HG02885 (cell line): ENCODE results near the gene ZNF627.
"Not testable (repeated sequence)": the region's sequence is repeated elsewhere in the genome, so short reads cannot be mapped to it uniquely, and the experiment has no call there.

Source experiments
- ATAC-seq: cut with Tn5 transposase; IDR thresholded peaks from one replicate; pipeline ENCODE4 v1.9.1; 2021; ENCODE audit warnings: mild to moderate bottlenecking; ENCODE audit not compliant: unreplicated experiment, poor library complexity

ZNF627 gene

DNA sequence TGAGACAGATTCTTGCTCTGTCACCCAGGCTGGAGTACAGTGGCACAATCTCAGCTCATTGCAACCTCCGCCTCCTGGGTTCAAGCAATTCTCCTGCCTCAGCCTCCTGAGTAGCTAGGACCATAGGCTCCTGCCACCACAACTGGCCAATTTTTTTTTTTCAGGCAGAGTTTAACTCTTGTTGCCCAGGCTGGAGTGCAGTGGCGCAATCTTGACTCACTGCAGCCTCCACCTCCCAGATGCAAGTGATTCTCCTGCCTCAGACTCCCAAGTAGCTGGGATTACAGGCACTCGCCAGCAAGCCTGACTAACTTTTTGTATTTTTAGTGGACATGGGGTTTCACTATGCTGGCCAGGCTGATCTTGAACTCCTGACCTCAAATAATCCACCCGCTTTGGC lies 23.5 kb upstream of the ZNF627 start:
- ATAC-seq: not testable (repeated sequence)

GRCh38 chr19:11574689-11575088 lies 22.6 kb upstream of the ZNF627 start:
- no peak for ATAC-seq

- no peak for ATAC-seq
Measured at GRCh38 chr19:11576227-11576626, 21.1 kb upstream of the ZNF627 start.

DNA sequence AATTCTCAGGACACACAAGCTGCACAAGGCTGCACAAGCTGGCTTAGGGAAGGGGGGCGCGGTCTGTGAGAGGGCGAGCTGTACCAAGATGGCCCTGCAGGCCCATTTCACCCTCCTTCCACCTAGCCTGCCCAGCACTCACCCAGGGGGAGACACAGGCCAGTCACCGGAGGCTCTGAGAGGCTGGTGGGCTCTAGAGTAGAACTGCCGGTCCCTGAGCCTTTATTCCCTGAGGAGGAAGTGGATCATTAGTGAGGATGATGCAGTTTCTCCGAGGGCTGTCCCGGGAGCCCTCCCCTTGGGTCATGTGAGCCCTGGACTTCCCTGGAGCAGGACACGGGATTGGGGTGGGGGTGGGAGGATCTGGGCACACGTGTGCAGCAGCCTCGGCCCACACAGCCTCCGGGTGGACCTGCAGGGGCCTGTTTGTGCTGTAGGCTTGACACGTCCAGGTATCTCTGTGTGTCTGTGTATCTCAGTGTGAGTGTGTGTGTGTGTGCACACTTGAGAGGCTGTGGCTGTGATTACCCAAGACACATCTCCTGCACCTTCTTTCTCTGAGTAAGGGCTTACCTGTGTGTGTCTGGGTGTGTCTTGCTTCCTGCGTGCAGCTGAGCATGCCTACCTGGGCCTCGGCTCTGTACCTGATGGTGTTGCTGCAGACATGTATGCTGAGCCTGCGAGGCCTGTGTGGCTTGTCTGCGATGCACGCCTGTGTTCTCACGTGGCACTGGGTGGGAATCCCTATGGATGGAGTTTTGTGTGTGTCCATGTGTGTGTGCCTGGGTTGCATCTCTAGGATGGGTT lies 19.6 kb upstream of the ZNF627 start, which contains the start of gene ACP5:
TSS of gene ACP5 (minus strand) at position 195 of the 807 bp plus-strand sequence. CDS start 328 bp downstream, outside the sequence.
- no peak for ATAC-seq

GRCh38 chr19:11578258-11579142 lies 18.8 kb upstream of the ZNF627 start:
- no peak for ATAC-seq

- no peak for ATAC-seq
Measured at GRCh38 chr19:11580116-11580515, 17.2 kb upstream of the ZNF627 start.

DNA sequence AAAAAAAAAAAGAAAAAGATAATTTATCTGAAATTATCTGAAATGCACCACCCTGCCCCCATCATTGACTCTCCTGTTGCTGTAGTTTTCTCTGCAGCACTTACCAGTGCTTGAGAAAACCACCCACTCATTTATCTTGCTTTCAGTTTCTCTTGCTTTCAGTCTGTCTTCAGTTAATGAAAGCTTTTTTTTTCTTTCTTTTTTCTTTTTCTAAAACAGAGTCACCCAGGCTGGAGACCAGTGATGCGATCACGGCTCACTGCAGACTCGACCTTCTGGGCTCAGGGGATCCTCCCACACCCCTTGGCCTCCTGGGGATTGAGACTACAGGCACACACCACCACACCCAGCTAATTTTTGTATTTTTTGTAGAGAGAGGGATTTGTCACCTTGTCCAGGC lies 15.5 kb upstream of the ZNF627 start:
- peak; percentile 73 for ATAC-seq

GRCh38 chr19:11586331-11586730 lies 11.0 kb upstream of the ZNF627 start:
- no peak for ATAC-seq

DNA sequence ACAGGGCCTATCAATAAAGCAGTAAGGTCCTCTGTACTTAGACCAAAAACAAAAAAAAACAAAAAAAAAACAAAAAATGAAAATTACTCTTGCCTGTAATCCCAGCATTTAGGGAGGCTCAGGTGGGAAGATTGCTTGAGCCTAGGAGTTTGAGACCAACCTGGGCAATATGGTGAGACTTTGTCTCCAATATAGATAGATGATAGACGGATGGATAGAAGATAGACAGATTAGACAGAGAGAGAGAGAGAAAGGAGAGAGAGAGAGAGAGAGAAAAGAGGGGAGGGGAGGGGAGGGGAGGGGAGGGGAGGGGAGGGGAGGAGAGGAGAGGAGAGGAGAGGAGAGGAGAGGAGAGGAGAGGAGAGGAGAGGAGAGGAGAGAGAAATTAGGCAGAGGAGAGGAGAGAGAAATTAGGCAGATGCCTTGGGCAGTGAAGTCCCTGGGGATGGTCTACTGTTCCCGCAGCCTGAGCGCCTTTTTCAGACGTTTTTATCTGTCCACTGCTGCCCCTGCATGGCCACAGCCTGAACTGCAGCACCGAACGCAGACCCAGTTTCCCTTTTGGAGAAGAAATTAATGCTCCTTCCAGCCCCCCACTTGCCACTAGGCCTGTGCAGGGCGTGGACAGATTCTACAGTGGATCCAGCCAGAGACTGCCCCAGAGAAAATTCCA lies 9.8 kb upstream of the ZNF627 start:
- peak; percentile 55 for ATAC-seq

GRCh38 chr19:11587975-11588631 lies 9.2 kb upstream of the ZNF627 start:
- ATAC-seq: no peak

DNA sequence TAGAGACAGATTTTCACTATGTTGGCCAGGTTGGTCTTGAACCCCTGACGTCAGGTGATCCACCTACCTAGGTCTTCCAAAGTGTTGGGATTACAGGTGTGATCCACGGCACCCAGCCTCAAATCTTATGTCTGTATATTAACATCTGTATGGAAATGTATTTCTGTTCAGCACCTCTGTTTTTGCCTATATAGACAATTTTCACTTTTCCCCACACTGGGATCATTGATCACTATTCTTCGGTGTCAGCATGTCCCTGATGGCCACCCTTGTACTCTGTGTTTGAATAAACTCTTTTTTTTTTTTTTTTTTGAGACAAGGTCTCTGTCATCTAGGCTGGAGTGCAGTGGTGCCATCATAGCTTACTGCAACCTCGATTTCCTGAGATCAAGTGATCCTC lies 3.2 kb upstream of the ZNF627 start:
- no peak for ATAC-seq

DNA sequence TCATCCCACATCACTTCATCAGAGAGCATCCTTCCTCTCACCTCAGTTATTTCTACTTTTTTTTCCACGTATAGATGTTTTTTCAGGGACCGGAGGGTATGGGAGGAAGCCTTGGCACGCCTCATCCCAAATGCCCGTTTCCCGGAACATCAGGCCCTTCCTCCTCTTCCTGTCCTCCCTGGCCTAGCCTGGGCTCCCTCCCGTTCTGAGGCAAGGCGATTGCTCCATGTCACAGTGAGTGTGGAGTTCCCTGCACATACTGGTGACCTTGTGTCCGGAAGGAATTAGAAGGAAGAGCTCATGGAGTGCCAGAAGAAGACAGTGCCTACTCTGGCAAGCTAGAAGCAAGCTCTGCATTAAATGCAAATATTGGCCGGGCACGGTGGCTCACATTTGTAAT lies 1.1 kb upstream of the ZNF627 start:
- no peak for ATAC-seq

DNA sequence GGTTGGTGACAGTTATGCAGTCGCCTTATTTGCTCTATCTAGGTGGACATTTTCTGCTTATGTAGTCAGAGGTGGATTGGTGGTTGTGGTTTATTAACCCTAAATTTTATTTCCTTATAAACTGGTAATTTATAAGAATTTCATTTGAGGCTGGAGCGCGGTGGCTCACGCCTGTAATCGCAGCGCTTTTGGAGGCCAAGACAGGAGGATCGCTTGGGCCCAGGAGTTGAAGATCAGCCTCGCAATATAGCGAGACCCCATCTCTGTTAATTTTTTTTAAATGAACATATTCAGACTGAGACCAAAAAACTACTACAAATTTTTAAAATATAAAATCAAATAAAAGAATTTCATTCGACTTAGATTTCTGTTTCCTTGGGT lies 810 bp downstream of the ZNF627 start:
- ATAC-seq: no peak

DNA sequence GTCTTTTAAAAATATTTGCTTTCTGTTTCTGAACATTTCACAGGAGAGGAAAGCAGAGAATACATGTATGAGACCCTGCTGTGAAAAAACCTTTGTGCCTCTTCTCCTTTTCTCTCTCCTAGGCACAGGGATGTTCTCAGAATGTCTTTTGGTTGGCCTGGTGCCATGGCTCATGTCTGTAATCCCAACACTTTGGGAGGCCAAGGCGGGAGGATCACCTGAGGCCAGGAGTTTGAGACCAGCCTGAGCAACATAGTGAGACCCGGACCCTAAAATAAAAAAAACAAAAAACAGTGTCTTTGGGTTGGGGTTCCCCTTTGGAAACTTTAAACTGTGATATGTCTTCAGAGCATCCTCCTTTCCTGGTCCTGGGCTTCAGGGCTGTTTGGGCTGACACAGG lies 1.5 kb downstream of the ZNF627 start:
- no peak for ATAC-seq

GRCh38 chr19:11599704-11600103 lies 2.4 kb downstream of the ZNF627 start:
- not testable (repeated sequence) for ATAC-seq

- ATAC-seq: no peak
Measured at GRCh38 chr19:11606484-11606883, 9.2 kb downstream of the ZNF627 start.

GRCh38 chr19:11611730-11612129 lies 14.4 kb downstream of the ZNF627 start:
- no peak for ATAC-seq

- ATAC-seq: no peak
Measured at GRCh38 chr19:11612816-11613511, 15.7 kb downstream of the ZNF627 start.

GRCh38 chr19:11617180-11618062 lies 20.1 kb downstream of the ZNF627 start:
- ATAC-seq: no peak
